ENCODE results near the gene APOA4. TPM values are rescaled to one million over a fixed set of nuclear protein-coding genes. Genes with fewer than 3 reads are reported as not detected.

APOA4 gene
- total and polyA plus RNA-seq, 2 donors (not counting 3 experiments of a cell fraction or from before 2014, with no cell fraction given): not detected

GRCh38 chr11:116842117-116842516 lies 19.0 kb upstream of the APOA4 start:
- Histone ChIP-seq H3K79me2 (ENCODE audit: control insufficient read depth, insufficient read depth, low read length) (no peaks in the 10 kb centered on the region), H4K20me1 (replicated peaks; ENCODE audit: control insufficient read depth, extremely low read depth, insufficient read depth, low read length) (no peaks in the 10 kb centered on the region), H3K36me3 (ENCODE audit: control insufficient read depth in 2 of 2, extremely low read depth in 1 of 2, insufficient read depth in 2 of 2, low read length in 2 of 2) (peaks cover 0 to 13% of the 10 kb centered on the region in 2 experiments), H3K9me1 (replicated peaks; ENCODE audit: control insufficient read depth, extremely low read depth, insufficient read depth, low read length) (no peaks in the 10 kb centered on the region), H3K9me3 (replicated peaks; ENCODE audit: control insufficient read depth, insufficient read depth, low read length) (no peaks in the 10 kb centered on the region), H3K4me1 (ENCODE audit: control insufficient read depth, extremely low read depth, insufficient read depth, low read length) (no peaks in the 10 kb centered on the region), H3K27me3 (ENCODE audit: control insufficient read depth in 2 of 2, insufficient read depth in 2 of 2, low read length in 2 of 2) (no peaks in the 10 kb centered on the region), H3K27ac (ENCODE audit: insufficient read depth, low read depth, low read length) (no peak overlapping the region), H3K4me3 (replicated peaks in 1 of 3; ENCODE audit: insufficient read depth in 1 of 3, low read depth in 1 of 3, low read length in 3 of 3) (no peak overlapping the region), H2AFZ (ENCODE audit: low read depth, low read length) (no peak overlapping the region), H3K4me2 (ENCODE audit: insufficient read depth, low read length) (no peak overlapping the region), H3K9ac (replicated peaks; ENCODE audit: extremely low read depth, insufficient read depth, low read length) (no peak overlapping the region)
- DNase-seq (ENCODE audit: low read depth, low spot score): no peak
- intact Hi-C loops (cut with micrococcal nuclease): no loop called here
- POLR2A ChIA-PET: no interaction called here
- dilution Hi-C loops (cut with MboI; ENCODE audit: extremely low pct_ligation_motif_present, low sequenced_read_pairs): no loop called here
- no peak for FAIRE-seq
- no peak for TF ChIP-seq CTCF (IDR thresholded peaks at IDR 0.05; ENCODE audit: extremely low read depth in 1 of 2, insufficient read depth in 1 of 2, low read depth in 1 of 2, low read length in 2 of 2)
- no peak for TF ChIP-seq EZH2 (IDR thresholded peaks at IDR 0.05; ENCODE audit: borderline replicate concordance, low read depth, low read length, severe bottlenecking)
- TF ChIP-seq MYC (IDR thresholded peaks at IDR 0.05; ENCODE audit: low read depth, low read length): no peak
- no peak for TF ChIP-seq POLR2A (IDR thresholded peaks at IDR 0.05; ENCODE audit: low read depth, low read length)
- no peak for TF ChIP-seq FOS (IDR thresholded peaks at IDR 0.05; ENCODE audit: borderline replicate concordance, insufficient read depth, low read length)
- no peak for TF ChIP-seq MAX (IDR thresholded peaks at IDR 0.05; ENCODE audit: insufficient read depth, insufficient read length)
- TF ChIP-seq JUN (IDR thresholded peaks at IDR 0.05; ENCODE audit: borderline replicate concordance, insufficient read depth, insufficient read length, low read depth): no peak
- no peak for TF ChIP-seq GATA2 (IDR thresholded peaks at IDR 0.05; ENCODE audit: insufficient read depth, insufficient read length, low read depth, low read length)
- no TSS peak for BruUV-seq (replicated peaks)
- CTCF ChIA-PET: interaction anchor here (1.8 kb wide), 1 partner anchor 51 kb away, joined by 7 read pairs; the partner anchor contains the start of gene APOA5
